BLaER1 (cell line): ENCODE results near the gene CEP120.

Experiments used
- H3K27ac ChIP-seq: shearing (Covaris generic); formaldehyde crosslinking; 2 replicates; pipeline ENCODE4 v1.8.1; 2022
- H3K27me3 ChIP-seq: shearing (Covaris generic); formaldehyde crosslinking; 2 replicates; pipeline ENCODE4 v1.8.1; 2022
- H3K36me3 ChIP-seq: shearing (Covaris generic); formaldehyde crosslinking; 2 replicates; pipeline ENCODE4 v1.8.1; 2022
- H3K4me1 ChIP-seq: shearing (Covaris generic); formaldehyde crosslinking; 2 replicates; pipeline ENCODE4 v1.8.1; 2022
- H3K4me2 ChIP-seq: shearing (Covaris generic); formaldehyde crosslinking; 2 replicates; pipeline ENCODE4 v1.8.1; 2022
- H3K4me3 ChIP-seq: shearing (Covaris generic); formaldehyde crosslinking; 2 replicates; pipeline ENCODE4 v1.8.1; 2022
- H3K9ac ChIP-seq: shearing (Covaris generic); formaldehyde crosslinking; 2 replicates; pipeline ENCODE4 v1.8.1; 2022
- H3K9me3 ChIP-seq: shearing (Covaris generic); formaldehyde crosslinking; 2 replicates; pipeline ENCODE4 v1.8.1; 2022
- H4K20me1 ChIP-seq: shearing (Covaris generic); formaldehyde crosslinking; 2 replicates; pipeline ENCODE4 v1.8.1; 2022
- Cebpa-rat ChIP-seq: shearing (Covaris generic); IDR thresholded peaks from 2 replicates; pipeline ENCODE4 v1.8.1; 2022

The CEP120 gene

DNA sequence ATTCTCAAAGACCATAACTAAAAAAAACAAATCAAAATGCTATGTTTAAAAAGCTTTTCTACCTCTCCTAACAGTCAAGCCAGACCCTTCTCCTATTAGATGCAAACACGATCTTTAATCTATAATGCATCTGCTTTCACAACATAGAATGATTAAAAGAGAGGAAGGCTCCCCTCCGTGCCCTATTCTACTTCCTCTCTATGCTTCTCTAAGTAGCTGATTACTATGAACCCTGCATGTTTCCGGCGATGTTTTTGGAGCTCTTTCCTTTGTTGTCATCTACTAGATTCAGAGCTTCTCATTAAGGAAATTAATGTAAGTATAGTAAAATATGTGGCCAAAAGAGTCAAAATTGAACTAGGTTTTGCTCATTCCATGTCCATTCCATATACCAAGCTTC, 29.2 kb upstream of the CEP120 start:
- Histone ChIP-seq H4K20me1 (no peaks in the 10 kb centered on the region), H3K4me2 (no peak overlapping the region), H3K9me3 (no peaks in the 10 kb centered on the region), H3K9ac (no peak overlapping the region), H3K4me1 (no peaks in the 10 kb centered on the region), H3K36me3 (no peaks in the 10 kb centered on the region), H3K27me3 (no peaks in the 10 kb centered on the region), H3K4me3 (no peak overlapping the region), H3K27ac (no peak overlapping the region)
- no peak for TF ChIP-seq Cebpa-rat

GRCh38 chr5:123451047-123451446, 27.8 kb upstream of the CEP120 start:
- no peak overlapping the region for H3K27ac ChIP-seq
- no peaks in the 10 kb centered on the region for H3K4me1 ChIP-seq
- H3K36me3 ChIP-seq, result no peaks in the 10 kb centered on the region
- H3K9me3 ChIP-seq, result no peaks in the 10 kb centered on the region
- no peak overlapping the region for H3K4me3 ChIP-seq
- no peak overlapping the region for H3K4me2 ChIP-seq
- no peak for TF ChIP-seq Cebpa-rat
- no peaks in the 10 kb centered on the region for H3K27me3 ChIP-seq
- no peaks in the 10 kb centered on the region for H4K20me1 ChIP-seq
- H3K9ac ChIP-seq, result no peak overlapping the region

- TF ChIP-seq Cebpa-rat, result no peak
- H3K9me3 ChIP-seq, result no peaks in the 10 kb centered on the region
- H3K4me1 ChIP-seq, result no peaks in the 10 kb centered on the region
- no peak overlapping the region for H3K9ac ChIP-seq
- H3K27ac ChIP-seq, result no peak overlapping the region
- H4K20me1 ChIP-seq, result no peaks in the 10 kb centered on the region
- H3K4me2 ChIP-seq, result no peak overlapping the region
- H3K4me3 ChIP-seq, result no peak overlapping the region
- H3K36me3 ChIP-seq, result no peaks in the 10 kb centered on the region
- no peaks in the 10 kb centered on the region for H3K27me3 ChIP-seq
Measured at GRCh38 chr5:123450640-123451039, 27.4 kb upstream of the CEP120 start.

DNA sequence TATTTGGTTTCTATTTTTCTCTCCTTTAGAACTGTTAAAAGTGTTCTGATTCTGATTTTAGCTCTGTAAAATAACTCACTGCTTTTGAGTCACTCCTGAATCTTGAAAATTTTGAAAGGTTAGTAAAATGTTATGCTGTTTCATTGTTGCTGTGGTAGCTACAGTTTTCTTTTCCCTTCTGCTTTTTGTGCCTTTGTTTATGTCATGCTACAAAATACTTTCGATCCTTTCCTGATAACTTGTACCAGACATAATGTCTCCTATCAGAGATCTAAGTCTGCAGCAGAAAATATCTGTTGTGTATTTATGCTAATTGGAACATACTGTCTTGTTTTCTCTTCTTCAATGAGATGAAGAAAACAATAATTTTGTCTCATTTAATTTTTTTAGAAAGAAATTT, 26.9 kb upstream of the CEP120 start:
- Histone ChIP-seq H3K4me3 (no peak overlapping the region), H4K20me1 (no peaks in the 10 kb centered on the region), H3K27ac (no peak overlapping the region), H3K9me3 (no peaks in the 10 kb centered on the region), H3K4me2 (no peak overlapping the region), H3K36me3 (no peaks in the 10 kb centered on the region), H3K27me3 (no peaks in the 10 kb centered on the region), H3K9ac (no peak overlapping the region), H3K4me1 (no peaks in the 10 kb centered on the region)
- TF ChIP-seq Cebpa-rat, result no peak

DNA sequence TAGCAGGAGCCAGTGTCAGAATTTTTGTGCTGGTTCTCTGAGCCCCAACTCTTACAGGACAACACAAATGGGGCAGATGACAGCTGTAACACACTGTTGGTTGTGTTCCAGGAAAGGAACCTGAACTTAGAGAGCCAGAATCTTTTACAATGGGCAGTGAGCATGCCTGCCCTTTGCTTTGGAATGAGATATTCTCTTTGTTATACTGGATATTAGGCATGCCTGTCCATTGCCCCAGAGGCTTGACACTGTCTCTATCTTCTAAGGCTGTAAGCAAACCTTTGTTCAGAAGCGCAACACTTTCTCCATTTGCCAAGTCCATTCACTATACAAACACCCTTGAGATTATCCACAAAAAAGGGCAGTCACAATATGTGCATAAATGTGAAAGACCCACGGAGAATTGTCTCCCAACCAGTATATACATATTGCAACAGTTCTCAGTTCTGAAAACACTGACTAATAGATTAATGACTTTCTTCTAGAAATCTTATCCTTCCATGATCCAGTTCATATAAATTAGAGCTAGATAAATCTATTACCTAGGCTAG, 26.3 kb upstream of the CEP120 start:
- Histone ChIP-seq H3K4me1 (no peaks in the 10 kb centered on the region), H4K20me1 (no peaks in the 10 kb centered on the region), H3K4me2 (no peak overlapping the region), H3K27me3 (no peaks in the 10 kb centered on the region), H3K9me3 (no peaks in the 10 kb centered on the region), H3K4me3 (no peak overlapping the region), H3K36me3 (no peaks in the 10 kb centered on the region), H3K9ac (no peak overlapping the region), H3K27ac (no peak overlapping the region)
- no peak for TF ChIP-seq Cebpa-rat

- Histone ChIP-seq H3K9ac (no peak overlapping the region), H3K27ac (no peak overlapping the region), H4K20me1 (no peaks in the 10 kb centered on the region), H3K4me1 (no peaks in the 10 kb centered on the region), H3K27me3 (no peaks in the 10 kb centered on the region), H3K36me3 (no peaks in the 10 kb centered on the region), H3K4me2 (no peak overlapping the region), H3K9me3 (no peaks in the 10 kb centered on the region), H3K4me3 (no peak overlapping the region)
- no peak for TF ChIP-seq Cebpa-rat
Measured at GRCh38 chr5:123448743-123449142, 25.5 kb upstream of the CEP120 start.

DNA sequence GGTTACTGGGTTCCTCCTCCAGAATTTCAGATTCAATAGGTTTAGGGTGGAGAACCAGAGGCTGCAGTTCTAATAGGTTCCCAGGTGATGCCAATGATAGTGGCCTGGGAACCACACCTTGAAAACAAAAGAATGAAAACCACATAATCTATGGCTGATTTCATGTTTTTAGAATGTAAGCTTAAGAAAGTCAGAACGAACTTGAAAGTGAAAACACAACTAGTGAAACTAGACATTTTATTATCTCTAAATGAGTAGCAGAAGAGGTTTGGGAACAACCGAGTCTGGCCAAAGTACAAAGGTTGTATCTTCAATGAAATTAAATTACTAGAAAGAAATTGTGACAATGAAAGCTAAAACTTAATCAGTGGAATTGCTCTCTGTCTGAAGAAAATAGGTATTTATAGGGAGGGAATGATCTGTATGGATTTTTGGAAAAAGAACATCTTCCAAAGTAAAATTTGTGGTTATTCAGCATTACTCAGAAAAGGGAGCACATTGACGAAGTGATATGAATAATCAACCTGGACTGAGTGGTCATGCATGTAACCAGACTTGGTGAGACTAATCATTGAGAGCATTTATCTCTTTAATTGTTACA, 24.9 kb upstream of the CEP120 start:
- Histone ChIP-seq H3K27ac (no peak overlapping the region), H3K4me2 (no peak overlapping the region), H3K9ac (no peak overlapping the region), H3K36me3 (no peaks in the 10 kb centered on the region), H3K4me3 (no peak overlapping the region), H3K4me1 (no peaks in the 10 kb centered on the region), H3K27me3 (no peaks in the 10 kb centered on the region), H4K20me1 (no peaks in the 10 kb centered on the region), H3K9me3 (no peaks in the 10 kb centered on the region)
- no peak for TF ChIP-seq Cebpa-rat

DNA sequence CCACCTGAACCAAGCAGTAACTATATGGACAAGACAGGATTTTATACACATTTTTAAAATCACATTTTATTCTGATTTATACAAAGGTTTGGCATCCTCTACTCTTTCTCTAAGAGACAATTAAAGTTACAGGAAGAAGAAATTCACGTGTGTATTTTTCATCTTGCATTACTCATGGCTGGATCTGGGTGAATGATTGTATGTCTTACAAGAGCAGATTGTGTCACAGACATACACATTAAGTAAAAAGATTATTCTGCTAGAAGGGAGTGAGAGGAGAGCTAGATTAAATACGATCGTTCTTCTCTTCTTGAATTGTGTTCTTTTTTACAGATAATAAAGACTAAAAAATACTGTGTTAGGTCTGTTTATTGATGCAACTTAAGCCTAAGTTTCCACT, 20.8 kb upstream of the CEP120 start:
- Histone ChIP-seq H3K4me3 (no peak overlapping the region), H3K4me2 (no peak overlapping the region), H3K36me3 (no peaks in the 10 kb centered on the region)

GRCh38 chr5:123441408-123441807, 18.2 kb upstream of the CEP120 start:
- Histone ChIP-seq H3K4me2 (no peak overlapping the region), H3K27ac (no peak overlapping the region), H3K27me3 (no peaks in the 10 kb centered on the region), H3K4me3 (no peak overlapping the region), H3K9me3 (no peaks in the 10 kb centered on the region), H4K20me1 (no peaks in the 10 kb centered on the region), H3K36me3 (no peaks in the 10 kb centered on the region), H3K9ac (no peak overlapping the region), H3K4me1 (no peaks in the 10 kb centered on the region)
- TF ChIP-seq Cebpa-rat, result no peak

More for the DNA sequence above, 20.8 kb upstream of the CEP120 start:
- TF ChIP-seq Cebpa-rat, result no peak
- no peak overlapping the region for H3K27ac ChIP-seq
- no peaks in the 10 kb centered on the region for H3K9me3 ChIP-seq
- no peaks in the 10 kb centered on the region for H3K4me1 ChIP-seq
- H3K9ac ChIP-seq, result no peak overlapping the region
- no peaks in the 10 kb centered on the region for H3K27me3 ChIP-seq
- no peaks in the 10 kb centered on the region for H4K20me1 ChIP-seq

GRCh38 chr5:123440456-123441181, 17.4 kb upstream of the CEP120 start:
- Histone ChIP-seq H3K4me2 (no peak overlapping the region), H3K27ac (no peak overlapping the region), H3K27me3 (no peaks in the 10 kb centered on the region), H3K9me3 (no peaks in the 10 kb centered on the region), H3K4me3 (no peak overlapping the region), H4K20me1 (no peaks in the 10 kb centered on the region), H3K4me1 (no peaks in the 10 kb centered on the region), H3K9ac (no peak overlapping the region), H3K36me3 (no peaks in the 10 kb centered on the region)
- TF ChIP-seq Cebpa-rat, result no peak
